Measurements from ENCODE around the gene FAM120A.

FAM120A gene

GRCh38 chr9:93464395-93464794, 12.9 kb downstream of the FAM120A start:
- H3K4me3 ChIP-seq (ENCODE audit: low read length) = no peak overlapping the region

GRCh38 chr9:93464876-93465275, 13.4 kb downstream of the FAM120A start:
- DNase-seq (ENCODE audit: low read depth) = no peak
- no peak overlapping the region for H3K4me3 ChIP-seq (ENCODE audit: low read length)

More at GRCh38 chr9:93464395-93464794, 12.9 kb downstream of the FAM120A start:
- TF ChIP-seq CTCF (conservative IDR thresholded peaks at IDR 0.05; ENCODE audit: low read length) = no peak
- DNase-seq (ENCODE audit: low read depth) = no peak

GRCh38 chr9:93465855-93466254, 14.4 kb downstream of the FAM120A start:
- no peak for DNase-seq (ENCODE audit: low read depth)
- no peak overlapping the region for H3K4me3 ChIP-seq (ENCODE audit: low read length)
- TF ChIP-seq CTCF (conservative IDR thresholded peaks at IDR 0.05; ENCODE audit: low read length) = no peak

More at GRCh38 chr9:93464876-93465275, 13.4 kb downstream of the FAM120A start:
- no peak for TF ChIP-seq CTCF (conservative IDR thresholded peaks at IDR 0.05; ENCODE audit: low read length)

- TF ChIP-seq CTCF (conservative IDR thresholded peaks at IDR 0.05; ENCODE audit: low read length) = no peak
- DNase-seq (ENCODE audit: low read depth) = no peak
- H3K4me3 ChIP-seq (ENCODE audit: low read length) = no peak overlapping the region
These were observed 15.1 kb downstream of the FAM120A start for GRCh38 chr9:93466416-93467061.

- TF ChIP-seq CTCF (conservative IDR thresholded peaks at IDR 0.05; ENCODE audit: low read length) = no peak
- DNase-seq (ENCODE audit: low read depth) = no peak
- no peak overlapping the region for H3K4me3 ChIP-seq (ENCODE audit: low read length)
These were observed 15.6 kb downstream of the FAM120A start for GRCh38 chr9:93467062-93467416.

GRCh38 chr9:93467462-93467861, 16.0 kb downstream of the FAM120A start:
- TF ChIP-seq CTCF (conservative IDR thresholded peaks at IDR 0.05; ENCODE audit: low read length) = no peak
- DNase-seq (ENCODE audit: low read depth) = no peak
- H3K4me3 ChIP-seq (ENCODE audit: low read length) = no peak overlapping the region

GRCh38 chr9:93468763-93469456, 17.4 kb downstream of the FAM120A start:
- TF ChIP-seq CTCF (conservative IDR thresholded peaks at IDR 0.05; ENCODE audit: low read length) = no peak
- peak overlapping the region; percentile 23; the same call in 1 of the 2 replicates for H3K4me3 ChIP-seq (ENCODE audit: low read length)
- DNase-seq (ENCODE audit: low read depth) = peak; percentile 53
